Naive B cell (primary cell): ENCODE measurements around the gene SMIM38. TPM values are rescaled to one million over a fixed set of nuclear protein-coding genes. Genes with fewer than 3 reads are reported as not detected.
"Not testable (repeated sequence)": the region's sequence is repeated elsewhere in the genome, so short reads cannot be mapped to it uniquely, and the experiment has no call there.

Experiments used
- ATAC-seq, 2 donors: fragments of 150-1000 bp; cut with Tn5 transposase; 2 replicates each; pipeline ENCODE4 v1.10.0; 2021; ENCODE audit warnings: low read depth in 2 of 2, mild to moderate bottlenecking in 2 of 2, moderate library complexity in 2 of 2
- DNase-seq: peaks from one replicate; pipeline ENCODE4 v3.0.0; 2022
- H3K27ac Mint-ChIP-seq, 6 donors: one replicate each; pipeline ENCODE4 v1.8.0; 2020 to 2022; ENCODE audit warnings: mild to moderate bottlenecking in 6 of 6, mixed read lengths in 6 of 6, moderate library complexity in 5 of 6, inconsistent platforms in 2 of 6
- H3K27me3 Mint-ChIP-seq, 3 donors: one replicate each; pipeline ENCODE4 v1.8.0; 2021 to 2022; ENCODE audit warnings: mixed read lengths in 3 of 3, mild to moderate bottlenecking in 1 of 3
- H3K36me3 Mint-ChIP-seq, 2 donors: one replicate each; pipeline ENCODE4 v1.8.0; 2020 to 2022; ENCODE audit warnings: mixed read lengths in 2 of 2, inconsistent platforms in 1 of 2, mild to moderate bottlenecking in 1 of 2
- H3K4me1 Mint-ChIP-seq, 3 donors: one replicate each; pipeline ENCODE4 v1.8.0; 2020 to 2022; ENCODE audit warnings: mixed read lengths in 3 of 3, inconsistent platforms in 1 of 3, mild to moderate bottlenecking in 1 of 3, moderate library complexity in 1 of 3
- H3K4me3 Mint-ChIP-seq, 8 donors: one replicate each; pipeline ENCODE4 v1.8.0; 2020 to 2022; ENCODE audit warnings: mild to moderate bottlenecking in 8 of 8, mixed read lengths in 8 of 8, moderate library complexity in 8 of 8, inconsistent platforms in 2 of 8
- H3K9me3 Mint-ChIP-seq, 7 donors: one replicate each; pipeline ENCODE4 v1.8.0; 2020 to 2022; ENCODE audit warnings: mixed read lengths in 7 of 7, mild to moderate bottlenecking in 5 of 7, inconsistent platforms in 2 of 7, moderate library complexity in 1 of 7
- polyA plus RNA-seq, 6 donors: library from polyadenylated mRNA; unstranded; fragments of 300-500 nt; fragmentation: Illumina TruSeq; gene quantifications; one replicate each; pipeline ENCODE4 v1.2.3, GENCODE V29; 2021; ENCODE audit warnings: low read depth in 6 of 6

The SMIM38 gene
- polyA plus RNA-seq, 6 donors from 2014 or later: not detected

GRCh38 chr11:69149338-69150045, 6.2 kb upstream of the SMIM38 start:
- peaks cover 16 to 48% (median 25%) of the 10 kb centered on the region in 7 donors for H3K9me3 Mint-ChIP-seq
- H3K36me3 Mint-ChIP-seq: peaks cover 28 to 33% of the 10 kb centered on the region in 2 donors
- not testable (repeated sequence) for H3K27ac Mint-ChIP-seq, H3K4me1 Mint-ChIP-seq, DNase-seq, H3K4me3 Mint-ChIP-seq, ATAC-seq, H3K27me3 Mint-ChIP-seq

GRCh38 chr11:69150175-69150574, 5.6 kb upstream of the SMIM38 start:
- H3K27me3 Mint-ChIP-seq: peaks cover 0 to 6% (median 0%) of the 10 kb centered on the region in 3 donors
- ATAC-seq (no peak), DNase-seq (no peak)
- H3K36me3 Mint-ChIP-seq: peaks cover 28 to 33% of the 10 kb centered on the region in 2 donors
- no peak overlapping the region for H3K4me3 Mint-ChIP-seq
- peaks cover 13 to 42% (median 23%) of the 10 kb centered on the region in 7 donors for H3K9me3 Mint-ChIP-seq
- H3K4me1 Mint-ChIP-seq: no peaks in the 10 kb centered on the region
- no peak overlapping the region for H3K27ac Mint-ChIP-seq

GRCh38 chr11:69151836-69152235, 3.9 kb upstream of the SMIM38 start:
- no peak overlapping the region for H3K4me3 Mint-ChIP-seq
- peaks cover 3 to 26% (median 10%) of the 10 kb centered on the region in 7 donors for H3K9me3 Mint-ChIP-seq
- H3K36me3 Mint-ChIP-seq: peaks cover 13 to 19% of the 10 kb centered on the region in 2 donors
- no peak for DNase-seq
- no peak overlapping the region for H3K27ac Mint-ChIP-seq
- H3K27me3 Mint-ChIP-seq: peaks cover 0 to 7% (median 0%) of the 10 kb centered on the region in 3 donors
- H3K4me1 Mint-ChIP-seq: peaks cover 0 to 3% (median 0%) of the 10 kb centered on the region in 3 donors
- ATAC-seq: no peak

GRCh38 chr11:69152733-69153421, 2.9 kb upstream of the SMIM38 start:
- Mint-ChIP-seq H3K27me3 (peaks cover 0 to 7% (median 0%) of the 10 kb centered on the region in 3 donors), H3K36me3 (peaks cover 13 to 16% of the 10 kb centered on the region in 2 donors), H3K9me3 (peaks cover 3 to 22% (median 9%) of the 10 kb centered on the region in 7 donors), H3K4me3 (no peak overlapping the region), H3K27ac (peak overlapping the region in 1 of 6 donors; percentile 54), H3K4me1 (peaks cover 0 to 3% (median 0%) of the 10 kb centered on the region in 3 donors)
- DNase-seq (no peak), ATAC-seq (no peak)

GRCh38 chr11:69153661-69154060, 2.1 kb upstream of the SMIM38 start:
- Mint-ChIP-seq H3K4me1 (peaks cover 0 to 3% (median 0%) of the 10 kb centered on the region in 3 donors), H3K27ac (no peak overlapping the region)
- ATAC-seq: no peak

GRCh38 chr11:69154211-69154913, 1.4 kb upstream of the SMIM38 start:
- peaks cover 7 to 13% of the 10 kb centered on the region in 2 donors for H3K36me3 Mint-ChIP-seq
- no peak overlapping the region for H3K27ac Mint-ChIP-seq
- peaks cover 2 to 10% (median 4%) of the 10 kb centered on the region in 7 donors for H3K9me3 Mint-ChIP-seq
- ATAC-seq: no peak
- H3K4me1 Mint-ChIP-seq: peaks cover 0 to 3% (median 0%) of the 10 kb centered on the region in 3 donors
- no peak for DNase-seq
- H3K4me3 Mint-ChIP-seq: no peak overlapping the region
- peaks cover 0 to 13% (median 0%) of the 10 kb centered on the region in 3 donors for H3K27me3 Mint-ChIP-seq

More at GRCh38 chr11:69153661-69154060, 2.1 kb upstream of the SMIM38 start:
- DNase-seq: no peak
- H3K4me3 Mint-ChIP-seq: no peak overlapping the region
- peaks cover 3 to 16% (median 6%) of the 10 kb centered on the region in 7 donors for H3K9me3 Mint-ChIP-seq
- peaks cover 0 to 9% (median 0%) of the 10 kb centered on the region in 3 donors for H3K27me3 Mint-ChIP-seq
- H3K36me3 Mint-ChIP-seq: peaks cover 12 to 13% of the 10 kb centered on the region in 2 donors

GRCh38 chr11:69154938-69155301, 815 bp upstream of the SMIM38 start:
- no peak for DNase-seq
- Mint-ChIP-seq H3K36me3 (peaks cover 5 to 12% of the 10 kb centered on the region in 2 donors), H3K27ac (no peak overlapping the region), H3K4me1 (peaks cover 0 to 3% (median 0%) of the 10 kb centered on the region in 3 donors), H3K27me3 (peaks cover 0 to 13% (median 0%) of the 10 kb centered on the region in 3 donors), H3K4me3 (no peak overlapping the region), H3K9me3 (peaks cover 2 to 9% (median 4%) of the 10 kb centered on the region in 7 donors)
- ATAC-seq: no peak

- H3K27me3 Mint-ChIP-seq: peaks cover 2 to 13% (median 6%) of the 10 kb centered on the region in 3 donors
- no peak overlapping the region for H3K27ac Mint-ChIP-seq
- H3K4me3 Mint-ChIP-seq: no peak overlapping the region
- no peaks in the 10 kb centered on the region for H3K9me3 Mint-ChIP-seq
- no peaks in the 10 kb centered on the region for H3K36me3 Mint-ChIP-seq
- ATAC-seq: no peak
- DNase-seq: no peak
- peaks cover 0 to 3% (median 0%) of the 10 kb centered on the region in 3 donors for H3K4me1 Mint-ChIP-seq
Observed at GRCh38 chr11:69156235-69156639, 502 bp downstream of the SMIM38 start.

- H3K4me3 Mint-ChIP-seq: peak overlapping the region in 1 of 8 donors; percentile 25
- H3K36me3 Mint-ChIP-seq: no peaks in the 10 kb centered on the region
- H3K27me3 Mint-ChIP-seq: peaks cover 6 to 13% (median 11%) of the 10 kb centered on the region in 3 donors
- no peaks in the 10 kb centered on the region for H3K9me3 Mint-ChIP-seq
- no peak for ATAC-seq
- DNase-seq: no peak
- peak overlapping the region in 1 of 6 donors; percentile 41 for H3K27ac Mint-ChIP-seq
- peaks cover 0 to 3% (median 0%) of the 10 kb centered on the region in 3 donors for H3K4me1 Mint-ChIP-seq
Observed at GRCh38 chr11:69156673-69157155, 979 bp downstream of the SMIM38 start.

- DNase-seq (no peak), ATAC-seq (no peak)
- peak overlapping the region in 1 of 6 donors; percentile 41 for H3K27ac Mint-ChIP-seq
- no peaks in the 10 kb centered on the region for H3K9me3 Mint-ChIP-seq
- H3K27me3 Mint-ChIP-seq: peaks cover 8 to 13% (median 11%) of the 10 kb centered on the region in 3 donors
- no peak overlapping the region for H3K4me3 Mint-ChIP-seq
- peaks cover 0 to 3% (median 0%) of the 10 kb centered on the region in 3 donors for H3K4me1 Mint-ChIP-seq
- no peaks in the 10 kb centered on the region for H3K36me3 Mint-ChIP-seq
Observed at GRCh38 chr11:69157156-69157821, 1.6 kb downstream of the SMIM38 start.

- H3K36me3 Mint-ChIP-seq: no peaks in the 10 kb centered on the region
- no peak for ATAC-seq
- peaks cover 8 to 13% (median 11%) of the 10 kb centered on the region in 3 donors for H3K27me3 Mint-ChIP-seq
Observed at GRCh38 chr11:69157822-69158231, 2.1 kb downstream of the SMIM38 start.

GRCh38 chr11:69158301-69159149, 2.8 kb downstream of the SMIM38 start:
- ATAC-seq (no peak), DNase-seq (no peak)
- Mint-ChIP-seq H3K9me3 (peaks cover 0 to 12% (median 7%) of the 10 kb centered on the region in 7 donors), H3K4me1 (peaks cover 0 to 3% (median 0%) of the 10 kb centered on the region in 3 donors), H3K4me3 (no peak overlapping the region), H3K27me3 (peaks cover 9 to 13% (median 11%) of the 10 kb centered on the region in 3 donors), H3K36me3 (peaks cover under 1 to 4% of the 10 kb centered on the region in 2 donors), H3K27ac (no peak overlapping the region)

More at GRCh38 chr11:69157822-69158231, 2.1 kb downstream of the SMIM38 start:
- Mint-ChIP-seq H3K27ac (no peak overlapping the region), H3K9me3 (peaks cover 0 to 5% (median 3%) of the 10 kb centered on the region in 7 donors), H3K4me3 (no peak overlapping the region), H3K4me1 (peaks cover 0 to 3% (median 0%) of the 10 kb centered on the region in 3 donors)
- no peak for DNase-seq
